ENCODE data around the gene PADI6.

DNA sequence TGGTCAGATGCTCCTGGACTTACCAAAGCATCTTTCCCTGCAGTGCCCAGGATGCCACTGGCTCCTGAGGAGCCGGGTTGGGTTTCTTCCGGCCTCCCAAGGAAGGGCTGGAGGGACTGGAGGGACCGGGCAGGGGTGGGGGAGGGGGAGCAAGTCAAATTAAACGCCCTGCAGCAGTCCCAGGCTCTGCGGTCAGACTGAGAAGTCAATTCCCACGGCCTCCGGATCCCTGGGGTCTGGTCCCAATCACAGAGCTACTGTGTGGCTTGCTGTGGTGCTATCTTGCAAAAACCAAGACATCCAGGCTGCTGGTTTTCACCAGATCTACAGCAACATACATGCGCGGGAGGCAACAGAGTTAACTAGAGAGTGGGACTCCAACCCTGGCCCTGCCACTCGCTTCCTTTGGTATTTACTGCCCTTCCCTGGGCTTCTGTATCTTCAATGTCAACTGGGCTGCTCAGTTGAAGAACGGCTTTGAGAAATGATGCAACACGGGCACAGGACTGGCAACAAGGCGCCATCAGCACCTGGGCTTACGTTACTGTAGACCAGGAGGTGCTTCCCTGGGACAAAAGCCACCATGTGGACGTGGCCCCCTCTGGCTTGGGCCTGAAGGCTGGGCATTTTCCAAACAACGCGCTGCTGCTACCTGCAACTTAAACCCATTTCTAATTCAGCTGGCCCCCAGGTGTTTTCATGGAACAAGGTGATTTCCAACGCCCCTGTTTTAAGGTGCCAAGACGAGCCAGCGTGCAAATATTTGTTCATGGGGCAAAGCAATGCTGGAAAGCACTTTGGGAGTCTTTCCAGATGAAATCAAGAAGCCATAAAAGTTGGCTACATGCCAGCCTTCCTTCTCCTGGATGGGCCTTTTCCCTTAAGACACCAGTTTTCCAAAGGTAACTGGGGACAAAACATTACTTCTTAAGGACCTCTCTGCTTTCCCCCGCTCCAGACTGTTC lies 56.0 kb downstream of the PADI6 start:
- TF ChIP-seq, protein P1, sequence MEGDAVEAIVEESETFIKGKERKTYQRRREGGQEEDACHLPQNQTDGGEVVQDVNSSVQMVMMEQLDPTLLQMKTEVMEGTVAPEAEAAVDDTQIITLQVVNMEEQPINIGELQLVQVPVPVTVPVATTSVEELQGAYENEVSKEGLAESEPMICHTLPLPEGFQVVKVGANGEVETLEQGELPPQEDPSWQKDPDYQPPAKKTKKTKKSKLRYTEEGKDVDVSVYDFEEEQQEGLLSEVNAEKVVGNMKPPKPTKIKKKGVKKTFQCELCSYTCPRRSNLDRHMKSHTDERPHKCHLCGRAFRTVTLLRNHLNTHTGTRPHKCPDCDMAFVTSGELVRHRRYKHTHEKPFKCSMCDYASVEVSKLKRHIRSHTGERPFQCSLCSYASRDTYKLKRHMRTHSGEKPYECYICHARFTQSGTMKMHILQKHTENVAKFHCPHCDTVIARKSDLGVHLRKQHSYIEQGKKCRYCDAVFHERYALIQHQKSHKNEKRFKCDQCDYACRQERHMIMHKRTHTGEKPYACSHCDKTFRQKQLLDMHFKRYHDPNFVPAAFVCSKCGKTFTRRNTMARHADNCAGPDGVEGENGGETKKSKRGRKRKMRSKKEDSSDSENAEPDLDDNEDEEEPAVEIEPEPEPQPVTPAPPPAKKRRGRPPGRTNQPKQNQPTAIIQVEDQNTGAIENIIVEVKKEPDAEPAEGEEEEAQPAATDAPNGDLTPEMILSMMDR (IDR thresholded peaks at IDR 0.05; ENCODE audit: insufficient read depth, low read length, poor library complexity, severe bottlenecking) = no peak
- TF ChIP-seq EZH2phosphoT487 (conservative IDR thresholded peaks at IDR 0.05; ENCODE audit: low read length) = no peak

Measured in SU-DHL-6 (cell line).